ENCODE measurements around the gene SPRYD3.
"Not testable (repeated sequence)": the region's sequence is repeated elsewhere in the genome, so short reads cannot be mapped to it uniquely, and the experiment has no call there.

SPRYD3 gene

GRCh38 chr12:53079226-53080117 lies at the start of gene SPRYD3:
Gene SPRYD3, minus strand, starts transcription at chr12:53079390. Its CDS starts 57 bp downstream, at chr12:53079333.
- DNase-seq, result peak; percentile 98

DNA sequence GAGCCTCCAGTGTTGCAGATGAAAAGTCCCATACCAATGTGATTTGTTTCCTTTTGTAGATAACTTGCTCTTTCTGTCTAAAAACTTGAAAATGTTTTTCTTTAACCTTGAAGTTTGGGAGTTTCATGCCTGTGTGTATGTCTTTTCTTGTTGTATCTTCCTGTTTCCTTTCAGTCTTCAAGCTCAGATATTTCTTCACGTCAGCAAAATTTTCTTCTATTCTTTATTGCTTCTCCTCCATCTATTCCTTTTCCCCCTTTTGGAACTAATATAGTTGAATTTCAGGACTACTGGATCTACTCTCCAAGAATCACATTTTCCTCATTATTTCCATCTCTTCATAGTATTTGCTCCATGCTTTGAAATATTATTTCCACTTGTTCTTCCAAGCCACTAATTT lies 48.0 kb upstream of the SPRYD3 start:
- DNase-seq, result no peak

DNA sequence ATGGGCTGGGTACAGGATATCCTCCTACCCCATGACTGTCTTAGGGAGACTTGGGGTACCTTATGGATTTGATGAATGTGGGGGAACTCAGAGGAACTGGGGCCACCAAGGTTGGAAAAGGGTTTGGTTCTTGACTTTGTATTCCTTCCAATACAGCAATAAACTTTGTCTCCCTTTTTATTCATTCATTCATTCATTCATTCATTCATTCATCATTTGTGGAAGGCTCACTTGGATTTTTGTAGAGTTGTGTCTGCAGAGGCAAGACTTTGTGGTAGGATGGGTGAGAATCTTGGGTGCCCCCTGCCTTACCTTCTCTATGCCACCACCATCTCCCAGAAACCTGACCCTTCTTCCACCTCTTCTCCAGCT lies 45.1 kb upstream of the SPRYD3 start:
- DNase-seq, result no peak

DNA sequence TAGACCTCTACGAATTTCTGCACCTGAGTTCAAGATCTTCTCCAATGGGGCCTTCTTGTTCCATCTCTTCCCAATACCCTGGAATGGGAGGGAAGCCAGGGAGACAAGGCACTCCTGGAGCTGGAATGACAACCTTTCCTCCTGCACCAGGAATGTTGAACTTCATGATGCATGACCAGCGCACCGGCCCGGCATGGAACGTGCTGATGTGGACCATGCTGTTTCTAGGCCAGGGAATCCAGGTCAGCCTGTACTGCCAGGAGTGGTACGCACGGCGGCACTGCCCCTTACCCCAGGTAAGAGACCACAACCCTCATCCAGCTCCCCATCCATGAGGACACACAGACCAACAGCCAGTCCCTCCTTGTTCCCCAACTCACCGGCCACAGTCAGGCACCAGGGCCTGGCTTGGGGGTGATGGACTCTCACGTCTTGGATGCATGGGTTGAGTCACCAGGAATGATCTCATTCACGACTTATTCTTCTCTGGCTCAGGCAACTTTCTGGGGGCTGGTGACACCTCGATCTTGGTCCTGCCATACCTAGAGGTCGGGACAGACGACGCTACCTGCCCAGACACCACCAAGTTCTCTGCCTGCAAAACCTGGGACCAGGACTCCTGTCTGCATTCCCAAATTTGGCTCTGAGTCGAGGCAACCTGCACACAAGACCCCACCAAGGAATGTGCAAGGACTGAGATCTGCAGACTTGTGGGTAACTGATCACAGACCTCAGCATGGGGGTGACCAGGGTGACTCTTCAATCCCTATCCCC lies 44.6 kb upstream of the SPRYD3 start:
- no peak for DNase-seq

DNA sequence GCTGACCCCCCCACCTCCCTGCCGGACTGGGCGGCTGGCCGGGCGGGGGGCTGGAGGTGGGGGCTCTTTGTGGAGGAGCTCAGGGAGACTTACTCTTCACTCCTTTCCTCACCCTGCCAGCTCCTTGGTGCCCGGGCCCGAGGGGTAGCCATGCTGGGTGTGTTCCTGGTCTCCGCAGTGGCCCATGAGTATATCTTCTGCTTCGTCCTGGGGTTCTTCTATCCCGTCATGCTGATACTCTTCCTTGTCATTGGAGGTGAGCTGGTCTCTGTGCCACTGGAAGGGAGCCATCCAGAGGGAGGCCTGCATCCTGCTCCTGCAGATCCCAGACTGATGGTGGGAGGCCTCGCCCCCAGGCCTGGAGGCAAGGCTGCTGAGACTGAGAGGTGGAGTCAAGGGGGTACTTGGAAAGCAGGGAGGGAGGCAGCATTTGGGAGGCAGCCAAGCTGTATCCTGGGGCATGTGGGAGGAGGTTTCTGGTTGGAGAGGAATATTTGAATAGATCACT lies 43.8 kb upstream of the SPRYD3 start:
- no peak for DNase-seq

- no peak for DNase-seq
Observed at GRCh38 chr12:53120685-53121525, 41.7 kb upstream of the SPRYD3 start.

GRCh38 chr12:53118751-53119300 lies 39.6 kb upstream of the SPRYD3 start:
- no peak for DNase-seq

DNA sequence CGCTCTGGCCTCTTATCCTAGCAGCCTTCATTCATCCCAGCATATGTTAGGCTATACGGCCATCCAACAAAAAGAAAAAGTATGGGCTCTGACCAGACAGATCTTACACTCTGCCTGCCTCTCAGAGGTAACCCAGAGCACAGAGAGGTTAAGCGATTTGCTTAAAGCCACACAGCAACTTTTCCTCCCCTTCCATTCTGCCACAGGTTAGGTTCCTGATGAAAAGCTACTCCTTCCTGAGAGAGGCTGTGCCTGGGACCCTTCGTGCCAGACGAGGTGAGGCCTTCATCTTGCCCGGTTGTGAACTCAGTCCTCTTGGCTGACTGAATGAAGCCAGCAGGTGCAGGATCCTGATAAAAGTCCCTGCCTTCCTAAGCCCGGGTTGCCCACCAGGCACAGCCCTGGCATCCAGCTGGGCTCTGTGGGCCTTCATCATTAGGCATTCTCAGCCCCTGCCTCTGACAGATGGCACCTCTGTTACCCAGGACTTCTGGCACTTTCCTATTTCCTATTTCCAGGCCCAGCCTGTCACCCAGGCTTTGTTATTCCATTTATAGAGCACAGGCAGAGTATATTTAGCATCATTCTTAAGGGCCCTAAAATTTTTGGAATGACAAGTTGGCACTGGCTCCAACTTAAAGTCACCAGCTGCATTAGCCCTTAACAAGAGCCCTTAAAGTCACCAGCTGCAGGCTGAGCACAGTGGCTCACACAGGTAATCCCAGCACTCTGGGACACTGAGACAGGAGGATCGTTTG lies 36.9 kb upstream of the SPRYD3 start:
- DNase-seq, result no peak

DNA sequence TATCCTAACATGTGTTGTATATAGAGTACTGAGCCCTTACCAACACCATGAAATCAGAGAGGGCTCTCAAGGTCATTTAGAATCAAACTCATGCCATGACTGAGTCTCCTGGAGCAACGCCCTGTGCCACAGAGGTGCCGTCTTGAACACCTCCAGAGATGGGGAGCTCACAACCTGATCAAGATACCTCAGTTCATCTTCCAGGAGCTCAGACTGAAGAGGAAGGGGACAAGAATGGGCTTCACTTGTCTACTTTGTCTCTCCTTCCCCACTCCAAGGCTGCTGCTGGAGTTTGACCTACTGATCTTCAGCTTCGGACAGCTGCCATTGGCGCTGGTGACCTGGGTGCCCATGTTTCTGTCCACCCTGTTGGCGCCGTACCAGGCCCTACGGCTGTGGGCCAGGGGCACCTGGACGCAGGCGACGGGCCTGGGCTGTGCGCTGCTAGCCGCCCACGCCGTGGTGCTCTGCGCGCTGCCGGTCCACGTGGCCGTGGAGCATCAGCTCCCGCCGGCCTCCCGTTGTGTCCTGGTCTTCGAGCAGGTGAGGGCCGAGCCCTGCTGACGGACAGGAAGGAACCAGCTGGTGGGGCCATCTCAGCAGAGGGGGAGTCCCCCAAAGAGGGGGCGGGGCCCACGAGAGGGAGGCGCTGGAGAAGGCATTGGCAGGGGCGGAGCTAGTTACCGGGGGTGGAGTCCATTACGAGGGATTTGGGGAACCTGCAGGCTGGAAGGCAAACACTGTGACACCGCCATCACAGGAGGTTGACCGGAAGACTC lies 36.1 kb upstream of the SPRYD3 start:
- DNase-seq, result no peak

DNA sequence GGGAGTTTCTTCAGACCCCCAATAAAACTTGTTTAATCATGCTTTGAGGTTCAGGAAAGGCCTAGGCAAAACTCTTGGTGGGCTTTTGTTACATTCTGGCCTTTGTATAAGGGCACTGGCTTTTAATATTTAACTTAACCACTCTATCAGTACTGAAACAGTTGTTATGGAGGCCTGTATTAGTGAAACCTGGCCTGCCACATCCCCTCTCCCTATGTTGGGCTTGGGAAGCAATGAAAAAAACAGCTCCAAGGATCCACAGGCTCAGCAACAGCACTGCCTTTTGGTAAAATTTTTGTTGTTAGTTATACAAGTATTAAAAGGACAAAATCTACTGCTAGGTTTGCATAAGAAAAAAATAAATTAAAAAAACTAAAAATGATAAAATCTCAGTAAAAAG lies 34.8 kb upstream of the SPRYD3 start:
- no peak for DNase-seq

GRCh38 chr12:53113136-53113705 lies 34.0 kb upstream of the SPRYD3 start:
- DNase-seq, result no peak

GRCh38 chr12:53112431-53112830 lies 33.2 kb upstream of the SPRYD3 start:
- DNase-seq, result not testable (repeated sequence)

DNA sequence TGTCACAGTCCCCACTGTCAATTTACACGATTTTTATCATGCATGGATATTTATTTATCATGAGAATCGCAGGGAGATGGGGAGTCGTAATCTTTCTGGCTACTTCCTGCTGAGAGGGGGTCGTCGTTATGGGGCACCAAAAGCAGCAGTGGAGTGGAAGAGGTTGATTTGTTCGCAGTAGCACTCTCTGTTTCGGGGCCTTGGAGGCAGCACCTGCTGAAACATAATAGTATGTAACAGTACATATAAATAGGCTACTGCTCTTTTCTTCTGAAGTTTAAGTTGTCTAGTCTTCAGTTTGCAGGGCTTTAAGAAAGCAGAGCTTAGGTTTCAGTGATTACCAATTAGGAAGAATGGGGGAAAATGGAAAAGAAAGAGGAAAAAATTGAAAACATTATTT lies 27.9 kb upstream of the SPRYD3 start:
- no peak for DNase-seq

- no peak for DNase-seq
Observed at GRCh38 chr12:53105712-53106439, 26.7 kb upstream of the SPRYD3 start.

- no peak for DNase-seq
Observed at GRCh38 chr12:53105256-53105655, 26.1 kb upstream of the SPRYD3 start.

GRCh38 chr12:53103860-53104305 lies 24.7 kb upstream of the SPRYD3 start:
- DNase-seq, result peak; percentile 32

- DNase-seq, result peak; percentile 61
Observed at GRCh38 chr12:53102883-53103807, 24.0 kb upstream of the SPRYD3 start, which contains the start of gene SOAT2. Gene SOAT2, plus strand, starts transcription at chr12:53103486. Its CDS starts 92 bp downstream, at chr12:53103578.
